H1 (cell line): ENCODE data around the gene NID1. TPM values are rescaled to one million over a fixed set of nuclear protein-coding genes. Genes with fewer than 3 reads are reported as not detected.

Experiments used
- CTCF ChIA-PET: fragments of 300-600 bp; sonication (Branson Sonifier 250); formaldehyde crosslinking; loops from one replicate; lab custom pipeline; 2021; ENCODE audit not compliant: partially characterized antibody; lab: Charles Lee
- POLR2A ChIA-PET: fragments of 300-600 bp; sonication (Branson Sonifier 250); formaldehyde crosslinking; loops from one replicate; lab custom pipeline; 2021; ENCODE audit warnings: inconsistent platforms; ENCODE audit not compliant: partially characterized antibody; lab: Charles Lee
- DNase-seq, 2 experiments: peaks; one replicate each; pipeline versions ENCODE4 v3.0.0 to v3.0.0-alpha.2; 2010 to 2022; ENCODE audit warnings: low spot score in 2 of 2, low read depth in 1 of 2, mixed read lengths in 1 of 2
- FAIRE-seq: peaks from 2 replicates; lab custom pipeline; 2011; peaks lifted over from hg19 to GRCh38; lab: Jason Lieb, UNC
- H2AFZ ChIP-seq: 2 replicates; pipeline ENCODE4 v1.8.1; 2012; ENCODE audit warnings: low read length, inconsistent platforms
- H2AK5ac ChIP-seq: 2 replicates; pipeline ENCODE4 v1.6.1; 2013; ENCODE audit warnings: low read depth, low read length
- H2BK120ac ChIP-seq: replicated peaks from 2 replicates; pipeline ENCODE3; 2013; ENCODE audit warnings: low read depth, low read length, inconsistent platforms
- H2BK12ac ChIP-seq: 2 replicates; pipeline ENCODE4 v1.6.1; 2013; ENCODE audit warnings: low read depth, low read length
- H2BK15ac ChIP-seq: 2 replicates; pipeline ENCODE4 v1.6.1; 2013; ENCODE audit warnings: low read length
- H2BK20ac ChIP-seq: 2 replicates; pipeline ENCODE4 v1.6.1; 2013; ENCODE audit warnings: low read length
- H2BK5ac ChIP-seq: 2 replicates; pipeline ENCODE4 v1.6.1; 2013; ENCODE audit warnings: low read depth, low read length
- H3K14ac ChIP-seq: 2 replicates; pipeline ENCODE4 v1.6.1; 2013; ENCODE audit warnings: inconsistent platforms; ENCODE audit not compliant: insufficient read length
- H3K18ac ChIP-seq: 2 replicates; pipeline ENCODE4 v1.6.1; 2013; ENCODE audit warnings: low read length; ENCODE audit errors: extremely low read depth
- H3K23ac ChIP-seq: 2 replicates; pipeline ENCODE4 v1.6.1; 2013; ENCODE audit warnings: inconsistent platforms; ENCODE audit not compliant: insufficient read length
- H3K23me2 ChIP-seq: 2 replicates; pipeline ENCODE4 v1.6.1; 2013; ENCODE audit warnings: low read depth, low read length
- H3K27ac ChIP-seq: 2 replicates; pipeline ENCODE4 v1.6.1; 2011; ENCODE audit warnings: low read depth, low read length, inconsistent platforms
- H3K27me3 ChIP-seq, 4 experiments: replicated peaks in 1 of 4; 1 replicate in 1 of 4; 2 replicates in 3 of 4; pipeline versions ENCODE4 v1.6.1 to v1.8.1; 2011 to 2013; ENCODE audit warnings: low read length in 3 of 4, mild to moderate bottlenecking in 3 of 4, inconsistent platforms in 2 of 4, mixed read lengths in 2 of 4, moderate library complexity in 1 of 4; ENCODE audit not compliant: control insufficient read depth in 3 of 4, insufficient read depth in 3 of 4; ENCODE audit errors: extremely low read depth in 1 of 4
- H3K36me3 ChIP-seq, 4 experiments: 2 replicates each; pipeline versions ENCODE4 v1.6.1 to v1.8.1; 2011 to 2013; ENCODE audit warnings: mild to moderate bottlenecking in 4 of 4, low read length in 3 of 4, moderate library complexity in 2 of 4, control low read depth in 1 of 4, inconsistent platforms in 1 of 4; ENCODE audit not compliant: insufficient read depth in 4 of 4, control insufficient read depth in 2 of 4
- H3K4ac ChIP-seq: replicated peaks from 2 replicates; pipeline ENCODE3; 2013; ENCODE audit warnings: low read length, low read depth, mixed read lengths, inconsistent platforms; ENCODE audit not compliant: insufficient read length
- H3K4me1 ChIP-seq, 4 experiments: replicated peaks in 1 of 4; 1 replicate in 1 of 4; 2 replicates in 3 of 4; pipeline versions ENCODE4 v1.6.1 to v1.8.1; 2011 to 2013; ENCODE audit warnings: low read length in 3 of 4, inconsistent platforms in 2 of 4, mixed read lengths in 1 of 4; ENCODE audit not compliant: insufficient read depth in 4 of 4, control insufficient read depth in 3 of 4
- H3K4me2 ChIP-seq, 2 experiments: 2 replicates each; pipeline versions ENCODE4 v1.6.1 to v1.8.1; 2011 to 2013; ENCODE audit warnings: low read depth in 2 of 2, low read length in 2 of 2, control low read depth in 1 of 2, inconsistent platforms in 1 of 2, mild to moderate bottlenecking in 1 of 2; ENCODE audit not compliant: insufficient read depth in 1 of 2
- H3K4me3 ChIP-seq, 4 experiments: fragments of 200-600, 300-600 bp in 1 of 4; sonication (generic), shearing (Covaris generic), sonication (Bioruptor Twin) in 1 of 4; 2 replicates each; pipeline versions ENCODE4 v1.5.1 to v1.8.1; 2011 to 2016; ENCODE audit warnings: low read length in 4 of 4, low read depth in 3 of 4, control low read depth in 2 of 4, inconsistent platforms in 2 of 4, mild to moderate bottlenecking in 2 of 4, mixed read lengths in 1 of 4, moderate library complexity in 1 of 4; ENCODE audit not compliant: insufficient read depth in 2 of 4; ENCODE audit errors: extremely low read depth in 1 of 4
- H3K56ac ChIP-seq: replicated peaks from 2 replicates; pipeline ENCODE3; 2013; ENCODE audit warnings: low read depth, mild to moderate bottlenecking, mixed read lengths, low read length, inconsistent platforms; ENCODE audit not compliant: insufficient read length
- H3K79me1 ChIP-seq: 2 replicates; pipeline ENCODE4 v1.6.1; 2013; ENCODE audit warnings: low read depth, low read length, control low read depth
- H3K79me2 ChIP-seq, 2 experiments: 2 replicates each; pipeline versions ENCODE4 v1.6.1 to v1.8.1; 2012 to 2013; ENCODE audit warnings: low read length in 2 of 2, mild to moderate bottlenecking in 2 of 2, inconsistent platforms in 1 of 2; ENCODE audit not compliant: insufficient read depth in 2 of 2, control insufficient read depth in 1 of 2
- H3K9ac ChIP-seq, 4 experiments: replicated peaks in 1 of 4; 1 replicate in 1 of 4; 2 replicates in 3 of 4; pipeline versions ENCODE4 v1.6.1 to v1.8.1; 2011 to 2013; ENCODE audit warnings: low read depth in 3 of 4, low read length in 3 of 4, control low read depth in 2 of 4, mild to moderate bottlenecking in 2 of 4, moderate library complexity in 2 of 4, inconsistent platforms in 1 of 4; ENCODE audit errors: extremely low read depth in 1 of 4
- H3K9me3 ChIP-seq, 2 experiments: 2 replicates each; pipeline versions ENCODE4 v1.6.1 to v1.8.1; 2012 to 2013; ENCODE audit warnings: mild to moderate bottlenecking in 2 of 2, moderate library complexity in 2 of 2, control low read depth in 1 of 2, inconsistent platforms in 1 of 2, low read depth in 1 of 2, low read length in 1 of 2, mixed read lengths in 1 of 2; ENCODE audit not compliant: insufficient read depth in 2 of 2
- H4K20me1 ChIP-seq, 2 experiments: replicated peaks in 1 of 2; 2 replicates each; pipeline versions ENCODE3 to v1.8.1; 2011 to 2013; ENCODE audit warnings: inconsistent platforms in 2 of 2, low read length in 2 of 2, mild to moderate bottlenecking in 1 of 2; ENCODE audit not compliant: insufficient read depth in 2 of 2, control insufficient read depth in 1 of 2
- H4K5ac ChIP-seq: 2 replicates; pipeline ENCODE4 v1.6.1; 2013; ENCODE audit warnings: low read length, low read depth, mixed read lengths, inconsistent platforms; ENCODE audit not compliant: insufficient read length
- H4K8ac ChIP-seq: 2 replicates; pipeline ENCODE4 v1.8.0; 2013; ENCODE audit warnings: mild to moderate bottlenecking, moderate library complexity, low read length, inconsistent platforms; ENCODE audit not compliant: insufficient read depth; ENCODE audit errors: extremely low read depth
- H4K91ac ChIP-seq: replicated peaks from 2 replicates; pipeline ENCODE3; 2013; ENCODE audit warnings: low read length, mixed read lengths, inconsistent platforms; ENCODE audit not compliant: insufficient read length
- BRCA1 ChIP-seq: IDR thresholded peaks from 2 replicates; pipeline ENCODE4 v1.6.1; 2012; ENCODE audit warnings: low read depth, low read length, improper control_type of control experiment
- CTCF ChIP-seq, 3 experiments: IDR thresholded peaks; 1 replicate in 2 of 3; 2 replicates in 1 of 3; pipeline versions ENCODE4 v1.5.1 to v1.6.1; 2011; ENCODE audit warnings: low read length in 3 of 3, mild to moderate bottlenecking in 3 of 3, inconsistent platforms in 2 of 3, low read depth in 1 of 3, moderate library complexity in 1 of 3; ENCODE audit not compliant: insufficient read depth in 1 of 3; ENCODE audit errors: control extremely low read depth in 1 of 3
- FOSL1 ChIP-seq: IDR thresholded peaks from 2 replicates; pipeline ENCODE4 v1.6.1; 2011; ENCODE audit warnings: mild to moderate bottlenecking, low read depth, low read length, moderate library complexity; ENCODE audit not compliant: insufficient read depth
- GABPA ChIP-seq: IDR thresholded peaks from 2 replicates; pipeline ENCODE4 v1.6.1; 2011; ENCODE audit warnings: mild to moderate bottlenecking, low read length, moderate library complexity, borderline replicate concordance; ENCODE audit not compliant: insufficient read depth
- HDAC2 ChIP-seq, 2 experiments: fragments of 300-600 bp in 1 of 2; sonication (generic) in 1 of 2; IDR thresholded peaks; 2 replicates each; pipeline ENCODE4 v1.6.1; 2011 to 2012; ENCODE audit warnings: low read depth in 2 of 2, low read length in 2 of 2, mild to moderate bottlenecking in 2 of 2, moderate library complexity in 2 of 2, borderline replicate concordance in 1 of 2, inconsistent platforms in 1 of 2
- HDAC6 ChIP-seq: IDR thresholded peaks from one replicate; pipeline ENCODE4 v1.7.1; 2012; ENCODE audit warnings: low read depth, mild to moderate bottlenecking, inconsistent platforms, low read length, moderate library complexity
- JUND ChIP-seq: IDR thresholded peaks from 2 replicates; pipeline ENCODE4 v1.6.1; 2011; ENCODE audit warnings: mild to moderate bottlenecking, improper control_type of control experiment, low read length
- NRF1 ChIP-seq: IDR thresholded peaks from 2 replicates; pipeline ENCODE4 v1.6.1; 2011; ENCODE audit warnings: mild to moderate bottlenecking, low read depth, low read length, improper control_type of control experiment
- POLR2AphosphoS5 ChIP-seq: IDR thresholded peaks from 2 replicates; pipeline ENCODE4 v1.6.1; 2011; ENCODE audit warnings: low read depth, low read length
- RFX5 ChIP-seq: IDR thresholded peaks from 2 replicates; pipeline ENCODE4 v1.6.1; 2011; ENCODE audit warnings: low read depth, low read length, improper control_type of control experiment, borderline replicate concordance
- TBP ChIP-seq: IDR thresholded peaks from 2 replicates; pipeline ENCODE4 v1.6.1; 2011; ENCODE audit warnings: low read depth, low read length, improper control_type of control experiment
- TCF12 ChIP-seq: IDR thresholded peaks from 2 replicates; pipeline ENCODE4 v1.6.1; 2011; ENCODE audit warnings: low read depth, mild to moderate bottlenecking, low read length
- WGBS, 2 experiments: shearing (Covaris generic) in 1 of 2; methylation state at CpG; one replicate each; pipeline versions ENCODE4 v1.1.6 to v1.1.7; 2013 to 2015; ENCODE audit warnings: low lambda C conversion rate in 2 of 2, mixed read lengths in 2 of 2, inconsistent platforms in 1 of 2, low coverage in 1 of 2, missing lambda C conversion rate in 1 of 2; ENCODE audit not compliant: insufficient replicate concordance in 2 of 2, insufficient coverage in 1 of 2, insufficient read length in 1 of 2; ENCODE audit errors: extremely low coverage in 1 of 2, missing lambda C conversion rate in 1 of 2; 5-methylcytosine and 5-hydroxymethylcytosine counted together
- polyA plus RNA-seq, 7 experiments: library from polyadenylated mRNA; depleted of rRNA in 3 of 7; stranded (reverse) in 5 of 7; unstranded in 2 of 7; fragments of >200 nt in 5 of 7; fragments of 200-250 nt in 2 of 7; gene quantifications; 1 replicate in 5 of 7; 2 replicates in 1 of 7; 4 replicates in 1 of 7; pipeline versions ENCODE4 v1.2.1 to v1.2.3, GENCODE V29; 2011 to 2013; ENCODE audit warnings: missing spikeins in 2 of 7, mixed read lengths in 2 of 7
- total RNA-seq: library from RNA; stranded (reverse); fragmentation: NEBNext Ultra II Directional; extraction: Animal tissue kit (Norgen Biotek cat#: 25700); gene quantifications from 2 replicates; pipeline ENCODE4 v1.2.1, GENCODE V29; 2021

NID1 gene
- total and polyA plus RNA-seq, 2 of the 8 experiments (the other 6 are each of a cell fraction or from before 2014, with no cell fraction given) = 20.9 to 25.4 TPM

GRCh38 chr1:236029428-236029940 lies 35.4 kb downstream of the NID1 start:
- 86% methylated on average over 23 of the region's 26 CpGs; no CpG with 5 or more reads in 1 of the 2 experiments for WGBS, 2 experiments
- FAIRE-seq = no peak
- TF ChIP-seq NRF1 = no peak
- TF ChIP-seq CTCF (IDR thresholded peaks at IDR 0.05; ENCODE audit: control extremely low read depth in 1 of 3, insufficient read depth in 1 of 3, low read depth in 1 of 3, low read length in 3 of 3) = no peak
- TF ChIP-seq BRCA1 = no peak
- no peak for TF ChIP-seq HDAC2 (IDR thresholded peaks at IDR 0.05; ENCODE audit: borderline replicate concordance in 1 of 2, low read depth in 2 of 2, low read length in 2 of 2)
- no peak for TF ChIP-seq RFX5
- no peak for TF ChIP-seq TCF12
- no peak for TF ChIP-seq TBP
- no peak for TF ChIP-seq HDAC6
- TF ChIP-seq POLR2AphosphoS5 = no peak
- no peak for TF ChIP-seq GABPA
- TF ChIP-seq JUND = no peak
- TF ChIP-seq FOSL1 = no peak

More at GRCh38 chr1:236029428-236029940, 35.4 kb downstream of the NID1 start:
- Histone ChIP-seq H2BK120ac (no peak overlapping the region), H2AFZ (no peak overlapping the region), H3K79me1 (no peaks in the 10 kb centered on the region), H3K23me2 (no peaks in the 10 kb centered on the region), H3K4me2 (no peak overlapping the region), H3K4me1 (no peaks in the 10 kb centered on the region), H3K4ac (no peak overlapping the region), H3K56ac (no peak overlapping the region), H2BK5ac (no peak overlapping the region), H4K20me1 (no peaks in the 10 kb centered on the region), H2BK20ac (no peak overlapping the region), H4K5ac (no peak overlapping the region), H4K91ac (no peak overlapping the region), H3K14ac (no peak overlapping the region), H2BK12ac (no peak overlapping the region), H2BK15ac (no peak overlapping the region), H2AK5ac (no peak overlapping the region), H3K27ac (no peak overlapping the region), H3K23ac (no peak overlapping the region), H3K36me3 (no peaks in the 10 kb centered on the region; a peak in 1 of 8 replicates), H4K8ac (no peak overlapping the region), H3K9ac (no peak overlapping the region), H3K9me3 (no peaks in the 10 kb centered on the region), H3K27me3 (no peaks in the 10 kb centered on the region), H3K79me2 (no peaks in the 10 kb centered on the region), H3K4me3 (no peak overlapping the region), H3K18ac (no peak overlapping the region)
- CTCF ChIA-PET = interaction anchor here (0.6 to 1.1 kb wide), 2 partner anchors 36 to 58 kb away, joined by 3 read pairs; no protein-coding TSS in a partner anchor
- POLR2A ChIA-PET = no interaction called here
- DNase-seq = no peak
